Stimulated activated memory B cell treated with anti-CD40 and anti-IgM and Interleukin-4, amounts not matched to agents 10 μg/mL and 1 μg/mL and 100 μg/mL, for 72 hours (primary cell): ENCODE data around the gene TESK2.

Experiments
- ATAC-seq: fragments of 150-1000 bp; cut with Tn5 transposase; 2 replicates; pipeline ENCODE4 v1.10.0; 2021
- H3K27ac Mint-ChIP-seq: one replicate; pipeline ENCODE4 v1.8.0; 2022; ENCODE audit warnings: mild to moderate bottlenecking, mixed read lengths
- H3K27me3 Mint-ChIP-seq: one replicate; pipeline ENCODE4 v1.8.0; 2022; ENCODE audit warnings: mixed read lengths
- H3K36me3 Mint-ChIP-seq: one replicate; pipeline ENCODE4 v1.8.0; 2022; ENCODE audit warnings: mixed read lengths
- H3K4me1 Mint-ChIP-seq: one replicate; pipeline ENCODE4 v1.8.0; 2022; ENCODE audit warnings: mixed read lengths
- H3K4me3 Mint-ChIP-seq: one replicate; pipeline ENCODE4 v1.8.0; 2022; ENCODE audit warnings: mild to moderate bottlenecking, moderate library complexity, mixed read lengths
- H3K9me3 Mint-ChIP-seq: one replicate; pipeline ENCODE4 v1.8.0; 2022; ENCODE audit warnings: mixed read lengths

Gene TESK2

GRCh38 chr1:45414746-45415145 lies 76.2 kb downstream of the TESK2 start:
- Mint-ChIP-seq H3K27me3 (no peaks in the 10 kb centered on the region), H3K9me3 (no peaks in the 10 kb centered on the region)

GRCh38 chr1:45412899-45413298 lies 78.1 kb downstream of the TESK2 start:
- peaks cover 14% of the 10 kb centered on the region for H3K36me3 Mint-ChIP-seq
- H3K4me1 Mint-ChIP-seq = peaks cover 66% of the 10 kb centered on the region
- H3K27me3 Mint-ChIP-seq = no peaks in the 10 kb centered on the region
- peak; percentile 94 for ATAC-seq
- peak overlapping the region; percentile 32 for H3K4me3 Mint-ChIP-seq
- H3K9me3 Mint-ChIP-seq = peaks cover under 1% of the 10 kb centered on the region
- H3K27ac Mint-ChIP-seq = peak overlapping the region; percentile 76

More at GRCh38 chr1:45414746-45415145, 76.2 kb downstream of the TESK2 start:
- peaks cover 6% of the 10 kb centered on the region for H3K36me3 Mint-ChIP-seq
- H3K27ac Mint-ChIP-seq = peak overlapping the region; percentile 76
- H3K4me3 Mint-ChIP-seq = no peak overlapping the region
- H3K4me1 Mint-ChIP-seq = peaks cover 49% of the 10 kb centered on the region
- ATAC-seq = no peak

- ATAC-seq = no peak
- Mint-ChIP-seq H3K36me3 (peaks cover 13% of the 10 kb centered on the region), H3K4me1 (peaks cover 65% of the 10 kb centered on the region), H3K27ac (peak overlapping the region; percentile 76), H3K9me3 (peaks cover 3% of the 10 kb centered on the region), H3K4me3 (no peak overlapping the region), H3K27me3 (no peaks in the 10 kb centered on the region)
These were observed 79.5 kb downstream of the TESK2 start for GRCh38 chr1:45411510-45411899.

- peaks cover 12% of the 10 kb centered on the region for H3K36me3 Mint-ChIP-seq
- H3K4me3 Mint-ChIP-seq = no peak overlapping the region
- no peaks in the 10 kb centered on the region for H3K27me3 Mint-ChIP-seq
- H3K9me3 Mint-ChIP-seq = peaks cover 3% of the 10 kb centered on the region
- H3K4me1 Mint-ChIP-seq = peaks cover 63% of the 10 kb centered on the region
- ATAC-seq = no peak
- peak overlapping the region; percentile 76 for H3K27ac Mint-ChIP-seq
These were observed 80.0 kb downstream of the TESK2 start for GRCh38 chr1:45410850-45411509.

DNA sequence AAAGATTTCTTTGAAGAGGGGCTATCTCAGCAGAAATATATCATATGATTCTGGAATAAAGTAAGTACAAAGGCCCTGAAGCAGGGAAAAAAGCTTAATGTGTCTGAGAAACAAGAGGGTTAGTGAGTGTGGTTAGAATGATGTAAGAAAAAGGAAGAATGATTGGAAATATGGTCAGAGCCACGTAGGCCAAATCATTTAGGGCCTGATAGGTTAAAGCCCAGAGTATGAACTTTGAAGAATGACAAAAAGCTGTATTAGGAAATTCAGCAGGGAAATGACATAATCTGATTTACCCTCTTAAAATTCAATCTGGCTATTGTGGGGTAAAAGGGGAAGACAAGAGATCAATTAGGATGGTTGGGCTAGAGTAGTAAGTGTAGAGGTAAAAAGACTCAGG lies 81.7 kb downstream of the TESK2 start:
- peaks cover 12% of the 10 kb centered on the region for H3K36me3 Mint-ChIP-seq
- ATAC-seq = peak; percentile 52
- no peak overlapping the region for H3K4me3 Mint-ChIP-seq
- H3K27me3 Mint-ChIP-seq = no peaks in the 10 kb centered on the region
- H3K4me1 Mint-ChIP-seq = peaks cover 60% of the 10 kb centered on the region
- H3K9me3 Mint-ChIP-seq = peaks cover 3% of the 10 kb centered on the region
- peak overlapping the region; percentile 48 for H3K27ac Mint-ChIP-seq

- H3K4me1 Mint-ChIP-seq = peaks cover 50% of the 10 kb centered on the region
- no peaks in the 10 kb centered on the region for H3K27me3 Mint-ChIP-seq
- peaks cover 3% of the 10 kb centered on the region for H3K9me3 Mint-ChIP-seq
- no peak overlapping the region for H3K4me3 Mint-ChIP-seq
- H3K36me3 Mint-ChIP-seq = peaks cover 12% of the 10 kb centered on the region
- peak overlapping the region; percentile 29 for H3K27ac Mint-ChIP-seq
- no peak for ATAC-seq
These were observed 83.2 kb downstream of the TESK2 start for GRCh38 chr1:45407629-45408287.

DNA sequence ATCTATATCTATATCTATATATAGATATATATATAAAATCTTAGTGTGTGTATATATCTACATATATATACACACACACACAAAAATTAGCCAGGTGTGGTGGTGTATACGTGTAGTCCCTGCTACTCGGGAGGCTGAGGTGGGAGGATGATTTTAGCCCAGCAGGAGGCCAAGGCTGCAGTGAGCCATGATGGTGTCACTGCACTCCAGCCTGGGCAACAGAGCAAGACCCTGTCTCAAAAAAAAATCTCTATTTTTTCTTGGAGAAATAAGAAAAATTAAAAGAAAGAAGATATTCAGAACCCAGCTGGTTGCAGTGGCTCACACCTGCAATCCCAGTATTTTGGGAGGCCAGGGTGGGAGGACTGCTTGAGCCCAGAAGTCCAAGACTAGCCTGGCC lies 85.3 kb downstream of the TESK2 start:
- peaks cover 12% of the 10 kb centered on the region for H3K36me3 Mint-ChIP-seq
- H3K4me3 Mint-ChIP-seq = no peak overlapping the region
- ATAC-seq = no peak
- peaks cover 32% of the 10 kb centered on the region for H3K4me1 Mint-ChIP-seq
- H3K9me3 Mint-ChIP-seq = peaks cover 3% of the 10 kb centered on the region
- no peak overlapping the region for H3K27ac Mint-ChIP-seq
- H3K27me3 Mint-ChIP-seq = no peaks in the 10 kb centered on the region

DNA sequence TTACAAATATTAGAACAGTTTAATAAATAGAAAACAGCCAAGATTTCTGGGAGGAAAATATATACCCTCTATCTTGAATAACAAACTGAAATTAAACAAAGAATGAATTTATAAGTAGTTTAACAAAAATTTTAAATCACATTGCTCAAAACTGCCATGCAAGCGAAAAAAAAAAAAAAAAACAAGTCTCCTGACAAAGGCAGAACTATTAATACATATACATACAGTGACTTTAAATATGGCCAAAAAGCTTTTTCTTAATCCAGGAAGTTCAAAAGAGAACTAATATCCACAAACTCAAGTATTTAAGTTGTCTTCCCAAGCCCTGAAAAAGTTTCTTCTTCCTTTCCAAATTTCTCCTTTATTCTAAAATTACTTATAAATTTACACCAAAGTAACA lies 87.2 kb downstream of the TESK2 start:
- no peak for ATAC-seq
- peaks cover 11% of the 10 kb centered on the region for H3K36me3 Mint-ChIP-seq
- no peak overlapping the region for H3K27ac Mint-ChIP-seq

GRCh38 chr1:45403298-45403697 lies 87.7 kb downstream of the TESK2 start:
- Mint-ChIP-seq H3K36me3 (peaks cover 11% of the 10 kb centered on the region), H3K27ac (peak overlapping the region; percentile 44), H3K4me3 (no peak overlapping the region), H3K27me3 (no peaks in the 10 kb centered on the region), H3K4me1 (peaks cover 17% of the 10 kb centered on the region), H3K9me3 (peaks cover 3% of the 10 kb centered on the region)
- no peak for ATAC-seq

More for the DNA sequence above, 87.2 kb downstream of the TESK2 start:
- Mint-ChIP-seq H3K27me3 (no peaks in the 10 kb centered on the region), H3K4me3 (no peak overlapping the region), H3K9me3 (peaks cover 3% of the 10 kb centered on the region), H3K4me1 (peaks cover 21% of the 10 kb centered on the region)

- Mint-ChIP-seq H3K4me1 (peaks cover 18% of the 10 kb centered on the region), H3K9me3 (no peaks in the 10 kb centered on the region), H3K27ac (peak overlapping the region; percentile 65), H3K4me3 (no peak overlapping the region), H3K27me3 (no peaks in the 10 kb centered on the region), H3K36me3 (peaks cover 5% of the 10 kb centered on the region)
- no peak for ATAC-seq
These were observed 89.4 kb downstream of the TESK2 start for GRCh38 chr1:45401524-45401923.

GRCh38 chr1:45400049-45400448 lies 90.9 kb downstream of the TESK2 start:
- peaks cover 5% of the 10 kb centered on the region for H3K36me3 Mint-ChIP-seq
- H3K27me3 Mint-ChIP-seq = no peaks in the 10 kb centered on the region
- no peak for ATAC-seq
- H3K4me1 Mint-ChIP-seq = peaks cover 25% of the 10 kb centered on the region
- no peak overlapping the region for H3K27ac Mint-ChIP-seq
- H3K4me3 Mint-ChIP-seq = no peak overlapping the region
- no peaks in the 10 kb centered on the region for H3K9me3 Mint-ChIP-seq

GRCh38 chr1:45397285-45397684 lies 93.7 kb downstream of the TESK2 start:
- H3K27ac Mint-ChIP-seq = peak overlapping the region; percentile 77
- peaks cover 43% of the 10 kb centered on the region for H3K4me1 Mint-ChIP-seq
- no peak for ATAC-seq
- peaks cover 5% of the 10 kb centered on the region for H3K36me3 Mint-ChIP-seq
- no peaks in the 10 kb centered on the region for H3K9me3 Mint-ChIP-seq
- H3K4me3 Mint-ChIP-seq = no peak overlapping the region
- no peaks in the 10 kb centered on the region for H3K27me3 Mint-ChIP-seq

GRCh38 chr1:45395582-45395981 lies 95.4 kb downstream of the TESK2 start:
- Mint-ChIP-seq H3K36me3 (peaks cover 5% of the 10 kb centered on the region), H3K27me3 (no peaks in the 10 kb centered on the region), H3K4me3 (no peak overlapping the region), H3K27ac (peak overlapping the region; percentile 77), H3K4me1 (peaks cover 49% of the 10 kb centered on the region), H3K9me3 (no peaks in the 10 kb centered on the region)
- ATAC-seq = no peak

GRCh38 chr1:45395051-45395450 lies 95.9 kb downstream of the TESK2 start:
- ATAC-seq = no peak
- no peak overlapping the region for H3K4me3 Mint-ChIP-seq

DNA sequence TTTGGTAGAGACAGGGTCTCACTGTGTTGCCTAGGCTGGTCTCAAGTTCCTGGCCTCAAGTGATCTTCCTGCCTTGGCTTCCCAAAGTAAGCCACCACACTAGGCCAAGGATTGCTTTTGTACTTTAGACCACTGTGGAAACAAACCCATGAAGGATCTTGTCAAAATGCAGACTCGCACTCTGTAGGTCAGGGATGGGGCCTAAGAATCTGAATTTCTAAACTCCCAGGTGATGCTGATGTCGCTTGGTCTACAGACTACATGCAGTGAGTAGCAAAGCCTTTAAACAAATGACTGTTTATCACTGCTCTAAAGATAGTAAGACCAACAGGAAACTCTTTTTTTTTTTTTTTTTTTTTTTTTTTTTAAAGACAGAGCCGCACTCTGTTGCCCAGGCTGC lies 96.6 kb downstream of the TESK2 start:
- no peaks in the 10 kb centered on the region for H3K36me3 Mint-ChIP-seq
- H3K4me1 Mint-ChIP-seq = peaks cover 49% of the 10 kb centered on the region
- ATAC-seq = peak; percentile 91
- H3K27me3 Mint-ChIP-seq = no peaks in the 10 kb centered on the region
- H3K4me3 Mint-ChIP-seq = peak overlapping the region; percentile 54
- no peaks in the 10 kb centered on the region for H3K9me3 Mint-ChIP-seq
- H3K27ac Mint-ChIP-seq = peak overlapping the region; percentile 77

More at GRCh38 chr1:45395051-45395450, 95.9 kb downstream of the TESK2 start:
- Mint-ChIP-seq H3K36me3 (peaks cover 4% of the 10 kb centered on the region), H3K9me3 (no peaks in the 10 kb centered on the region), H3K27me3 (no peaks in the 10 kb centered on the region), H3K4me1 (peaks cover 49% of the 10 kb centered on the region), H3K27ac (peak overlapping the region; percentile 77)

DNA sequence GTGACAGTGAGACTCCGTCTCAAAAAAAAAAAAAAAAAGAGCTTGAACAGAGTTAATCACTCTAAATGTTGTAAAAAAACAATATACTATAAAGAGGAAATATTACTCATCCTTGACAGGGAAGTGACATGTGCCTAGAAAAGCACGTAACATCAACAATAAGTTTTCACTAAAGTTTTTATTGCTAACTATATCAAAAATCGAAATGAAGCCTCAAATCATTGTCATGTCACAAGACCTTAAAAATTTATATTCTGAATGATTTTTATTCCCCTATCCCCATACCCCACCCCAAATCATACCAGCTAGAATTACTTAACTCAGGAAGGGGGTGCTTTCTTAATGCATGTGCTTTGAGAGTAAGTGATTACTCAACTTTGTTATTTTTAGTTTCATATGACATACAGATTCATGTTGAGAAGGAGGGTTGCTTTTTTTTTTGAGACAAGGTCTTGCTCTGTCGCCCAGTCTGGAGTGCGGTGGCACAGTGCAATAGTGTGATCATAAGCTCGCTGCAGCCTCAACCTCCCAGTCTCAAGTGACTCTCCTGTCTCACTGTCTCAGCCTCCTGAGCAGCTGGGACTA lies 97.2 kb downstream of the TESK2 start:
- peak overlapping the region; percentile 77 for H3K27ac Mint-ChIP-seq
- ATAC-seq = peak; percentile 94
- H3K36me3 Mint-ChIP-seq = no peaks in the 10 kb centered on the region
- H3K9me3 Mint-ChIP-seq = no peaks in the 10 kb centered on the region
- peaks cover 49% of the 10 kb centered on the region for H3K4me1 Mint-ChIP-seq
- H3K27me3 Mint-ChIP-seq = no peaks in the 10 kb centered on the region
- peak overlapping the region; percentile 54 for H3K4me3 Mint-ChIP-seq
